HL-60 (cell line): ENCODE results near the gene MEGF10.

Experiments
- SPI1 ChIP-seq: IDR thresholded peaks from 2 replicates; pipeline ENCODE4 v1.6.1; 2012; ENCODE audit warnings: low read depth, mild to moderate bottlenecking, borderline replicate concordance
- TF ChIP-seq, protein P1 (sequence below): IDR thresholded peaks from one replicate; pipeline ENCODE4 v1.5.1; 2011; ENCODE audit warnings: low read length, control low read depth, inconsistent platforms; ENCODE audit not compliant: insufficient read depth
- TF ChIP-seq, protein P2 (sequence below): IDR thresholded peaks from 2 replicates; pipeline ENCODE4 v1.6.1; 2012; ENCODE audit warnings: low read depth; ENCODE audit not compliant: insufficient replicate concordance

DNA sequence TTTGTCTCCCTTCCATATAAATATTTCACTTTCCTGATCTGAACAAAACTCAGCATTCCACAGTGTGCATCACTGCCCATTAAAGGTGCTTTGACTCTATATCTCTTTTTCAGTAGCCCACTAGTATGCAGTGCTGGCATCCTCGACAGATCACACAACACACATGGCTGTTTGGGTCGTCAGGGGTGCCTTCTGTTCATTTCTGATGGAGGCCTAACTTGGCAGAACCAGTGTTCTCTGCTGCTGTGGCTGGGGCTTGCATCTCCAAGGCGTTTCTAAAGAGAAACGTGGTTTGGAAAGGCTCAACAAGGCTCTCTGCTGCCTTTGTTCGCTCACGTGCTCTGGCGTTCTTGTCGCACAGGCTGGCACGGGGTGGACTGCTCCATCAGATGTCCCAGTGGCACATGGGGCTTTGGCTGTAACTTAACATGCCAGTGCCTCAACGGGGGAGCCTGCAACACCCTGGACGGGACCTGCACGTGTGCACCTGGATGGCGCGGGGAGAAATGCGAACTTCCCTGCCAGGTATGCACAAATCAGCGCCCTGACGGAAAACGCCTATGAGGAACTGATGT lies 129.2 kb downstream of the MEGF10 start:
- TF ChIP-seq, protein P1, sequence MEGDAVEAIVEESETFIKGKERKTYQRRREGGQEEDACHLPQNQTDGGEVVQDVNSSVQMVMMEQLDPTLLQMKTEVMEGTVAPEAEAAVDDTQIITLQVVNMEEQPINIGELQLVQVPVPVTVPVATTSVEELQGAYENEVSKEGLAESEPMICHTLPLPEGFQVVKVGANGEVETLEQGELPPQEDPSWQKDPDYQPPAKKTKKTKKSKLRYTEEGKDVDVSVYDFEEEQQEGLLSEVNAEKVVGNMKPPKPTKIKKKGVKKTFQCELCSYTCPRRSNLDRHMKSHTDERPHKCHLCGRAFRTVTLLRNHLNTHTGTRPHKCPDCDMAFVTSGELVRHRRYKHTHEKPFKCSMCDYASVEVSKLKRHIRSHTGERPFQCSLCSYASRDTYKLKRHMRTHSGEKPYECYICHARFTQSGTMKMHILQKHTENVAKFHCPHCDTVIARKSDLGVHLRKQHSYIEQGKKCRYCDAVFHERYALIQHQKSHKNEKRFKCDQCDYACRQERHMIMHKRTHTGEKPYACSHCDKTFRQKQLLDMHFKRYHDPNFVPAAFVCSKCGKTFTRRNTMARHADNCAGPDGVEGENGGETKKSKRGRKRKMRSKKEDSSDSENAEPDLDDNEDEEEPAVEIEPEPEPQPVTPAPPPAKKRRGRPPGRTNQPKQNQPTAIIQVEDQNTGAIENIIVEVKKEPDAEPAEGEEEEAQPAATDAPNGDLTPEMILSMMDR: no peak
- TF ChIP-seq SPI1: no peak
- TF ChIP-seq, protein P2, sequence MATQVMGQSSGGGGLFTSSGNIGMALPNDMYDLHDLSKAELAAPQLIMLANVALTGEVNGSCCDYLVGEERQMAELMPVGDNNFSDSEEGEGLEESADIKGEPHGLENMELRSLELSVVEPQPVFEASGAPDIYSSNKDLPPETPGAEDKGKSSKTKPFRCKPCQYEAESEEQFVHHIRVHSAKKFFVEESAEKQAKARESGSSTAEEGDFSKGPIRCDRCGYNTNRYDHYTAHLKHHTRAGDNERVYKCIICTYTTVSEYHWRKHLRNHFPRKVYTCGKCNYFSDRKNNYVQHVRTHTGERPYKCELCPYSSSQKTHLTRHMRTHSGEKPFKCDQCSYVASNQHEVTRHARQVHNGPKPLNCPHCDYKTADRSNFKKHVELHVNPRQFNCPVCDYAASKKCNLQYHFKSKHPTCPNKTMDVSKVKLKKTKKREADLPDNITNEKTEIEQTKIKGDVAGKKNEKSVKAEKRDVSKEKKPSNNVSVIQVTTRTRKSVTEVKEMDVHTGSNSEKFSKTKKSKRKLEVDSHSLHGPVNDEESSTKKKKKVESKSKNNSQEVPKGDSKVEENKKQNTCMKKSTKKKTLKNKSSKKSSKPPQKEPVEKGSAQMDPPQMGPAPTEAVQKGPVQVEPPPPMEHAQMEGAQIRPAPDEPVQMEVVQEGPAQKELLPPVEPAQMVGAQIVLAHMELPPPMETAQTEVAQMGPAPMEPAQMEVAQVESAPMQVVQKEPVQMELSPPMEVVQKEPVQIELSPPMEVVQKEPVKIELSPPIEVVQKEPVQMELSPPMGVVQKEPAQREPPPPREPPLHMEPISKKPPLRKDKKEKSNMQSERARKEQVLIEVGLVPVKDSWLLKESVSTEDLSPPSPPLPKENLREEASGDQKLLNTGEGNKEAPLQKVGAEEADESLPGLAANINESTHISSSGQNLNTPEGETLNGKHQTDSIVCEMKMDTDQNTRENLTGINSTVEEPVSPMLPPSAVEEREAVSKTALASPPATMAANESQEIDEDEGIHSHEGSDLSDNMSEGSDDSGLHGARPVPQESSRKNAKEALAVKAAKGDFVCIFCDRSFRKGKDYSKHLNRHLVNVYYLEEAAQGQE: no peak
